Stimulated activated CD8-positive, alpha-beta memory T cell treated with anti-CD3 and anti-CD28 coated beads, Interleukin-12 subunit alpha, Interleukin-12 subunit beta, amount 100 ng/mL, for 1 hour (primary cell): ENCODE measurements around the gene NPIPB5.
"Not testable (repeated sequence)": the region's sequence is repeated elsewhere in the genome, so short reads cannot be mapped to it uniquely, and the experiment has no call there.

ENCODE experiments used
- DNase-seq: peaks from one replicate; pipeline ENCODE4 v3.0.0-alpha.2; 2020; ENCODE audit warnings: low read depth

NPIPB5 gene

DNA sequence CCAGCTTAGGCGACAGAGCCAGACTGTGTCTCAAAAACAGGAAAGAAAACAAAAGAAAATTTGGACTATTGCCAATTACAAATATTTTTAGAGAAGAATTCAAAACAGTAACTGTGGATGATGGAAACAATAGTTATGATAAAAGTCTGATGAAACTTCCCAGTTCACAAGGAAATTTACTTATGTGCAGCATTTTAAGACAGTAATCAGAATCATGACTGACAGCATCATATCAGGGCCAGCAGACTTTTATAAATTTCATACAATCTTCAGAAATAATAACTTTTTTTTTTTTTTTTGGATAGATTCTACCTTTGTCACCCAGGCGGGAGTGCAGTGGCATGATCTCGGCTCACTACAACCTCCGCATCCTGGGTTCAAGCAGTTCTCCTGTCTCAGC, at the start of gene NPIPB5:
TSS of gene NPIPB5 (plus strand) at position 301 of the 400 bp plus-strand sequence. CDS start 2,911 bp downstream, outside the sequence.
- DNase-seq = not testable (repeated sequence)

DNA sequence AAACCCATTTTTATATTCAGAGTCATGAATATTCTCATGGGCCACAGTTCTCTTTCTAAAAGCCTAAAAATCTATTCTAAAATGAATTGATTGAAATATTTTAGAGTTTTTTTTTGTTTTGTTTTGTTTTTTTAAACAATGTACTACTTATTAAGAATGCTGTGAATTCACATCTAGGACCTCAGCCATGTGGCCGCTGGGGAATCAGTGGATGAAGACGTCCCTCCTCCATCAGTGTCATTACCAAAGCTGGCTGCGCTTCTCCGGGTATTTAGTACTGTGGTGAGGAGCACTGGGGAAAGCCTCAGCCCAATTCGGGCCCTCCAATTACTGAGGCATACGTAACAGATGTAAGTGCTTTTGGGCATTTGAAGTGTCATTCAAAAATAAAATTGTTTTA, 41.8 kb upstream of the NPIPB5 start:
- DNase-seq = not testable (repeated sequence)

DNA sequence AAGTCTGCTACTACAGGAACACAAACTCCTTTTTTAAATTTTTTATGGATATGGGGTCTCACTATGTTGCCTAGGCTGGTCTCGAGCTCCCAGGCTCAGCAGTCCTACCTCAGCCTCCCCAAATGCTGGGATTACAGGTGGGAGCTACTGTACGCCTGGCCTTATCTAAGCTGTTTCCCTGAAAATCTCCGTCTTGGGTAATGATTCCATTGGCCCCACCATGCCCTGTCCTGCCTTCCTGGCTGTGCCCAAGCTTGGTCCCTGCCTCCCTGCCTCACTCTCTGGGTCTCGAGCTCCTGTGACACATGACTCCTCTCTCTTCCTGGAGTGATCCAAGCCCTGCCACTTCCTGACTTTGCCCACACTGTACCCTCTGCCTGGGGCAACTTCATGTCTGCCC, 27.3 kb downstream of the NPIPB5 start:
- DNase-seq = not testable (repeated sequence)

DNA sequence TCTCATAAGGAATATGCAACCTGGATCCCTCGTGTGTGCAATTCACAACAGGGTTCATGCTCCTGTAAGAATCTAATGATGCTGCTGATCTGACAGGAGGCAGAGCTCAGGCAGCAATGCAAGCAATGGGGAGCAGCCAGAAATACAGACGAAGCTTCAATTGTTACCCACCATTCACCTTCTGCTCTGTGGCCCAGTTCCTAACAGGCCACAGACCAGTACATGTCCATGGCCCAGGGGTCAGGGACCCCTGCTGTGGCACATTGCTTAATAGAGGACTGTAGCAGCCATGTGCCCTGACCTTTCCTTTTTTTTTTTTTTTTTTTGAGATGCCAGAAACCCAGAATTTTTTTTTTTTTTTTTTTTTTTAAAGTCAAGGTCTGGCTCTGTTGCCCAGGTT, 34.1 kb downstream of the NPIPB5 start:
- DNase-seq = not testable (repeated sequence)

DNA sequence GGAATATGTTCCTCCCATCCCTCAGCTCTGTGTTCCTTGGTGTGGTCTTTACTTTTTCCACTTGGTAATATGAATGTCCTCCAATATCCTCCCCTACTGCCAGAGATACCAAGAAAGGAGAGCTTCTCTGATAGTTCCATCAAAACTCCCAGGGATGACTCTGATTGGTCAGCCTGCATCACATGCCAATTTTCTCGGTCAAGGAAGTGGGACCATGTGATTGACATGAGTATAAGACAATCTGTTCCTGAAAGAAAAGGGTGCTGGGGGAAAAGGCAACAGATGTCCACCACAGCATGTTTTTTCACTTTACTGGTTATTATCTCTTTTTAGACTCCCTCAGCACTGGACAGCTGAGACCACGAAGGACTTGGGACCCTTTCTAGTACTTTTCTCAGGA, 35.9 kb downstream of the NPIPB5 start:
- not testable (repeated sequence) for DNase-seq

DNA sequence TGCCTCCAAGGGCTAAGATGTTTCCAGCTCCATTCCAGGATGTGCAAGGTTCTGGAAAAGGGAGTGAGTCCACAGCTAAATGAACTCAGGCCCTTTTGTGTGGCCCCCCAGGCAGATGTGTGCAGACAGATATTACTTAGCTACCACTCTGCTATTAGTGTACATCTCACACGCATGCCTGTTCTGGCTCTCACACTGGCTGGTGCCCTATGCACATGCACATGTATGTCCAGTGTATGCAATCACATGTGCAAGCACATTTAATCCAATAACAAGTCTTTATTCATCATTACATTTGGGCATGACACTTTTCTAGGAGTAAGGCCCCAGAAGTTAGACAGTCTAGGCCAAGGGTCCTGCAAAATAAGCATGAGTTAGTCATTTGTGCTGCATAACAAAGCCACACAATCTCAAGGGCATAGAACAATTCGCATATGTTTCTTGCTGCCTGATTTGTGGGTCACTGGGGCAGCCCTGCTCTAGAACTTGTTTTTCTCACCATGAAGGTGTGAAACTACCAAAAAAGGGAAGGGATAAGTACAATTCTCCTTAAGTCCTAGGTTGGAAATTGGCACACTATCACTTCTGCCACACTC, 36.6 kb downstream of the NPIPB5 start:
- DNase-seq = not testable (repeated sequence)

DNA sequence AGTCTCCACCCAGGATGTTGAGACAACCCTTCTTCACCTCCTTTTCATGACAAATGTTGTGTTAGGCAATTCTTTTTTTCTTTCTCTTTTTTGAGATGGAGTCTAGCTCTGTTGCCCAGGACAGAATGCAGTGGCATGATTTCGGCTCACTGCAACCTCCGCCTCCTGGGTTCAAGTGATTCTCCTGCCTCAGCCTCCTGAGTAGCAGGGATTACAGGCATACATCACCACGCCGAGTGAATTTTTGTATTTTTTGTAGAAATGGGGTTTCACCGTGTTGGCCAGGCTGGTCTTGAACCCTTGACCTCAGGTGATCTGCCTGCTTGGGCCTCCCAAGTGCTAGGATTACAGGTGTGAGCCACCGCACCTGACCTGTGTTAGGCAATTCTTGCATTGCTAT, 39.2 kb downstream of the NPIPB5 start:
- not testable (repeated sequence) for DNase-seq

DNA sequence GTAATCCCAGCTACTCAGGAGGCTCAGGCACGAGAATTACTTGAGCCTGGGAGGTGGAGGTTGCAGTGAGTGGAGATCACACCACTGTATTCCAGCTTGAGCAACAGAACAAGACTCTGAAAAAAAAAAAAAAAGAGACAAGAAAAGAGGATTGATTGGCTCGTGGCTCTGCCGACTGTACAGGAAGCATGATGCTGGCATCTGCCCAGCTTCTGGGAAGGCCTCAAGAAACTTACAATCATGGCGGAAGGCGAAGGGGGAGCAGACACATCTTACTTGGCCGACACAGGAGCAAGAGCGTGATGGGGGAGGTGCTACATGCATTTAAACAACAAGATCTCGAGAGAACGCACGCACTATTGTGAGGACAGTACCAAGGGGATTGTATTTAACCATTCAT, 40.5 kb downstream of the NPIPB5 start:
- DNase-seq = not testable (repeated sequence)

DNA sequence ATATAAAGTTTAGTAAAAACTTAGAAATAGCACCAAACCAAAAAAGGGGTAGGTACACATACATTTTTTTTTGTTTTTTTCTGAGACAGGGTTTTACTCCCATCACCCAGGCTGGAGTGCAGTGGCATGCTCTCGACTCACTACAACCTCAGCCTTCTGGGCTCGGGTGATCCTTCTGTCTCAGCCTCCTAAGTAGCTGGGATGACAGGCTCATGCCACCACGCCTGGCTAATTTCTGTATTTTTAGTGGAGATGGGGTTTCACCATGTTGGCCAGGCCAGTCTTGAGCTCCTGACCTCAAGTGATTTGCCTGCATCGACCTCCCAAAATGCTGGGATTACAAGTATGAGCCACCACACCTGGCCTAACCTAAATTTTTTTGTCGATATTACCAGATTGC, 41.0 kb downstream of the NPIPB5 start:
- DNase-seq = not testable (repeated sequence)

DNA sequence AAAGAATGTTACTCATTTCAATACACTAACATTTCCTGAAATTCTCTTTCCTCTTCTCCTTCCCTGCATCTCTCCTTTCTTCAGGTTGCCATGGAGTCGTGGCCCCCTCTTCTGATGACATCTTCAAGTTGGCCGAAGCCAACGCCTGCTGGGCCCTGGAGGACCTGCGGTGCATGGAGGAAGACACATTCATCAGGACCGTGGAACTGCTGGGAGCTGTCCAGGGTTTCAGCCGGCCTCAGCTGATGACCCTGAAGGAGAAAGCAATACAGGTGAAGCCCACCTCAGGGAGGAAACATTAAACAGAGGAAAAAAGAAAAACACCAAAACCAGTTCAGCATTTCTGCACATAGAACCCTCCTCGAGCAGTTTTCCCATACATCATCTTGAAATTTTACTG, 46.1 kb downstream of the NPIPB5 start:
- not testable (repeated sequence) for DNase-seq
